PC-3 (cell line): ENCODE measurements around the gene TUBG2. TPM values are rescaled to one million over a fixed set of nuclear protein-coding genes. Genes with fewer than 3 reads are reported as not detected.

Experiments used
- ATAC-seq: fragments of 200-7000 bp; cut with Tn5 transposase; 2 replicates; pipeline ENCODE4 v1.9.1; 2020; ENCODE audit warnings: mild to moderate bottlenecking, moderate library complexity
- BruUV-seq: library from RNA; stranded (reverse); fragments of 400-500 nt; replicated peaks from 2 replicates; lab custom pipeline; 2021; lab: Mats Ljungman, UMichigan
- CTCF ChIA-PET: fragments of 300-600 bp; sonication (Branson Sonifier 250); formaldehyde crosslinking; loops from one replicate; lab custom pipeline; 2022; ENCODE audit warnings: antibody characterized with exemption; lab: Charles Lee
- POLR2A ChIA-PET: fragments of 300-600 bp; sonication (Branson Sonifier 250); formaldehyde crosslinking; loops from one replicate; lab custom pipeline; 2022; ENCODE audit warnings: antibody characterized with exemption; ENCODE audit not compliant: unreplicated experiment; lab: Charles Lee
- DNase-seq: peaks from one replicate; pipeline ENCODE4 v3.0.0-alpha.2; 2015
- H2AFZ ChIP-seq: fragments of 300-600 bp; sonication (generic); 2 replicates; pipeline ENCODE4 v1.6.0; 2016; ENCODE audit warnings: antibody characterized with exemption, low read length
- H3F3A ChIP-seq: fragments of 300-600 bp; sonication (generic); one replicate; pipeline ENCODE4 v1.6.0; 2017; ENCODE audit warnings: antibody characterized with exemption, low read length, control low read depth, mild to moderate bottlenecking; ENCODE audit not compliant: unreplicated experiment
- H3K27ac ChIP-seq: fragments of 300-600 bp; sonication (generic); 2 replicates; pipeline ENCODE4 v1.5.1; 2016; ENCODE audit warnings: mild to moderate bottlenecking, low read length
- H3K27me3 ChIP-seq: fragments of 300-600 bp; sonication (generic); 2 replicates; pipeline ENCODE4 v1.6.1; 2016; ENCODE audit warnings: low read length, mixed read lengths
- H3K36me3 ChIP-seq: fragments of 300-600 bp; sonication (generic); 2 replicates; pipeline ENCODE4 v1.6.1; 2016; ENCODE audit warnings: low read depth, mixed run types, low read length, mixed read lengths
- H3K4me1 ChIP-seq: fragments of 300-600 bp; sonication (generic); 2 replicates; pipeline ENCODE4 v1.5.1; 2016; ENCODE audit warnings: low read length; ENCODE audit not compliant: insufficient read depth
- H3K4me2 ChIP-seq: fragments of 300-600 bp; sonication (generic); 2 replicates; pipeline ENCODE4 v1.6.0; 2016; ENCODE audit warnings: low read length
- H3K4me3 ChIP-seq: fragments of 300-600 bp; sonication (generic); 2 replicates; pipeline ENCODE4 v1.5.1; 2016; ENCODE audit warnings: mild to moderate bottlenecking, low read length, mixed read lengths
- H3K79me2 ChIP-seq: fragments of 300-600 bp; sonication (generic); 2 replicates; pipeline ENCODE4 v1.6.1; 2017; ENCODE audit warnings: low read length, mixed read lengths
- H3K9ac ChIP-seq: fragments of 300-600 bp; sonication (generic); 2 replicates; pipeline ENCODE4 v1.6.0; 2016; ENCODE audit warnings: mild to moderate bottlenecking, low read length
- H3K9me2 ChIP-seq: fragments of 300-600 bp; sonication (generic); replicated peaks from 2 replicates; pipeline ENCODE4 v1.6.1; 2016; ENCODE audit warnings: mixed run types, low read length, mixed read lengths
- H3K9me3 ChIP-seq: fragments of 300-600 bp; sonication (generic); 2 replicates; pipeline ENCODE4 v1.6.1; 2016; ENCODE audit warnings: low read length, mixed read lengths
- H4K20me1 ChIP-seq: fragments of 300-600 bp; sonication (generic); 2 replicates; pipeline ENCODE4 v1.6.1; 2016; ENCODE audit warnings: low read length, mixed read lengths
- CTCF ChIP-seq: fragments of 300-600 bp; sonication (generic); conservative IDR thresholded peaks from 2 replicates; pipeline ENCODE4 v1.5.1; 2017; ENCODE audit warnings: antibody characterized with exemption, low read depth, mild to moderate bottlenecking, low read length
- EZH2 ChIP-seq: fragments of 300-600 bp; sonication (generic); IDR thresholded peaks from one replicate; pipeline ENCODE4 v1.6.1; 2017; ENCODE audit warnings: antibody characterized with exemption, mild to moderate bottlenecking, low read length; ENCODE audit not compliant: unreplicated experiment
- EZH2phosphoT487 ChIP-seq: fragments of 300-600 bp; sonication (generic); IDR thresholded peaks from 2 replicates; pipeline ENCODE4 v1.6.1; 2018; ENCODE audit warnings: mild to moderate bottlenecking, antibody characterized with exemption, low read length, borderline replicate concordance
- intact Hi-C: fragments of 100-400 bp; cut with micrococcal nuclease; formaldehyde crosslinking; loops from 2 replicates; pipeline ENCODE4 v1.9.0; 2023
- total RNA-seq: library from RNA; depleted of rRNA; stranded (reverse); fragments of >200 nt; gene quantifications from 2 replicates; pipeline ENCODE4 v1.2.3, GENCODE V29; 2014

Gene TUBG2
- total RNA-seq, 1 experiment from 2014 or later, result 7.1 TPM

DNA sequence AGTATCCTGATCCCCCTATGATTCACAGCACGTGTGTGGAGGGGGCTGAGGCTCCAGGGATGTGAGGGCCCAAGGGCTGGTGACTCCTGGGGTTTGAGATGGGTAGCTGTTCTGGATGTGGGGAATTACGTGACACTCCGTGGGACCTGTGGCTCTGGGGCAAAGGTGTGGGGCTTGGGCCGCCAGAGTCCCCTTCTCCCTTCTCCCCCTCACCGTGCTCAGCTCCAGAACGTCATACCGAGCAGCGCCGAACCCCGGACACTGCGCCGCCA lies 10.6 kb downstream of the TUBG2 start:
- Histone ChIP-seq H3K9me3 (no peaks in the 10 kb centered on the region), H4K20me1 (0 out of 2 replicates have a peak, but pooled peaks cover 3% of the 10 kb centered on the region), H3K4me1 (peaks cover 23% of the 10 kb centered on the region), H3K9ac (no peak overlapping the region), H3F3A (no peaks in the 10 kb centered on the region), H3K79me2 (peaks cover 6% of the 10 kb centered on the region), H3K4me2 (no peak overlapping the region), H3K27ac (no peak overlapping the region), H3K4me3 (no peak overlapping the region), H3K9me2 (no peaks in the 10 kb centered on the region), H2AFZ (no peak overlapping the region), H3K36me3 (no peaks in the 10 kb centered on the region), H3K27me3 (no peaks in the 10 kb centered on the region)
- ChIA-PET CTCF (interaction anchor here (0.8 kb wide), 1 partner anchor 10 kb away, joined by 3 read pairs; no protein-coding TSS in a partner anchor), POLR2A (no interaction called here)
- ATAC-seq (no peak), DNase-seq (no peak)
- TF ChIP-seq CTCF (no peak), EZH2phosphoT487 (no peak), EZH2 (no peak)
- BruUV-seq, result no TSS peak
- intact Hi-C loops, result no loop called here

- H2AFZ ChIP-seq, result no peak overlapping the region
- intact Hi-C loops, result no loop called here
- H3K9ac ChIP-seq, result no peak overlapping the region
- no peaks in the 10 kb centered on the region for H3K36me3 ChIP-seq
- ChIA-PET CTCF (no interaction called here), POLR2A (no interaction called here)
- H3K27ac ChIP-seq, result no peak overlapping the region
- no peak overlapping the region for H3K4me2 ChIP-seq
- H3K27me3 ChIP-seq, result no peaks in the 10 kb centered on the region
- H3K4me1 ChIP-seq, result peaks cover 25% of the 10 kb centered on the region
- peaks cover 11% of the 10 kb centered on the region for H3K79me2 ChIP-seq
- ATAC-seq, result no peak
- no peaks in the 10 kb centered on the region for H3F3A ChIP-seq
- no peaks in the 10 kb centered on the region for H3K9me2 ChIP-seq
- no TSS peak for BruUV-seq
- TF ChIP-seq EZH2 (no peak), CTCF (no peak), EZH2phosphoT487 (no peak)
- no peak for DNase-seq
- H3K9me3 ChIP-seq, result no peaks in the 10 kb centered on the region
- 0 out of 2 replicates have a peak, but pooled peaks cover 4% of the 10 kb centered on the region for H4K20me1 ChIP-seq
- no peak overlapping the region for H3K4me3 ChIP-seq
Observed at GRCh38 chr17:42669977-42670788, 11.1 kb downstream of the TUBG2 start.
